GM06990 (cell line): ENCODE data around the gene MAGI1.

Source experiments
- DNase-seq: peaks from one replicate; pipeline ENCODE4 v3.0.0-alpha.2; 2011; ENCODE audit not compliant: insufficient read length; ENCODE audit errors: extremely low read depth
- H3K27me3 ChIP-seq: replicated peaks from 2 replicates; pipeline ENCODE4 v1.6.0; 2011; ENCODE audit warnings: low read length; ENCODE audit not compliant: control insufficient read depth, insufficient read depth
- H3K36me3 ChIP-seq: 2 replicates; pipeline ENCODE4 v1.5.1; 2011; ENCODE audit warnings: low read length; ENCODE audit not compliant: control insufficient read depth, insufficient read depth
- H3K4me3 ChIP-seq: replicated peaks from 2 replicates; pipeline ENCODE4 v1.5.1; 2011; ENCODE audit warnings: low read depth, mild to moderate bottlenecking, control low read depth, low read length
- TF ChIP-seq, protein P1 (sequence below): IDR thresholded peaks from 2 replicates; pipeline ENCODE4 v1.5.1; 2011; ENCODE audit warnings: low read length, control low read depth, mild to moderate bottlenecking, inconsistent platforms; ENCODE audit not compliant: insufficient read depth, poor library complexity, severe bottlenecking

Gene MAGI1

DNA sequence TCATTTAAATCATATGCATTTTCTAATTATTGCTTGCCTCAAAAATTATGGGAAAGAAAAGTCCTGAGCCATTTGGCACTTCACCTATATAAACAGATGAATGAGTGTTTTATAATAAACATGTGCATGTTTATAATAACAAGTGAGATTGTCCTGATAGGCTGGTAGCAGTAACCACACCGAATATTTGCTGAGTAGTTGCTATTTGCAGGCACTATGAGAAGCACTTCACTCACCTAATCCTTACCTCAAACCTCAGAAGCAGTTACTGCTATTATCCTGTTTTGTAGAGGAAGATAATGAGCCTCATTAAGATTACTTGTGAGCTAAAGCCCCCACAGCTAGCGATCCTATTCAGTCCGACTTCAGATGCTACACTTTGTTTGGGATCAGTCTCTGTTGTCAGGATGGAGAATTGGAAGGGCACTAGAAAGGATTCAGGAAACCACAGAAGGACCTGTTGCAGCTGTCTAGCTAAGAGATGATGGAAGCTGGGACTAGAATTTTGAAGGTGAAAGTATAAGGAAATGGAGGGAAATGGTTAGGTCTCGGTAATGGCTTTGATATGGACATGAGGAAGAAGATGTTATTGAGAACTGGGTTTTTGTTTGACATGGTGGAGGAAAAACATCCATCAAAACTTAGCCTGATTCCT, 28.4 kb upstream of the MAGI1 start:
- Histone ChIP-seq H3K36me3 (no peaks in the 10 kb centered on the region), H3K27me3 (no peaks in the 10 kb centered on the region), H3K4me3 (no peak overlapping the region)
- no peak for DNase-seq
- TF ChIP-seq, protein P1, sequence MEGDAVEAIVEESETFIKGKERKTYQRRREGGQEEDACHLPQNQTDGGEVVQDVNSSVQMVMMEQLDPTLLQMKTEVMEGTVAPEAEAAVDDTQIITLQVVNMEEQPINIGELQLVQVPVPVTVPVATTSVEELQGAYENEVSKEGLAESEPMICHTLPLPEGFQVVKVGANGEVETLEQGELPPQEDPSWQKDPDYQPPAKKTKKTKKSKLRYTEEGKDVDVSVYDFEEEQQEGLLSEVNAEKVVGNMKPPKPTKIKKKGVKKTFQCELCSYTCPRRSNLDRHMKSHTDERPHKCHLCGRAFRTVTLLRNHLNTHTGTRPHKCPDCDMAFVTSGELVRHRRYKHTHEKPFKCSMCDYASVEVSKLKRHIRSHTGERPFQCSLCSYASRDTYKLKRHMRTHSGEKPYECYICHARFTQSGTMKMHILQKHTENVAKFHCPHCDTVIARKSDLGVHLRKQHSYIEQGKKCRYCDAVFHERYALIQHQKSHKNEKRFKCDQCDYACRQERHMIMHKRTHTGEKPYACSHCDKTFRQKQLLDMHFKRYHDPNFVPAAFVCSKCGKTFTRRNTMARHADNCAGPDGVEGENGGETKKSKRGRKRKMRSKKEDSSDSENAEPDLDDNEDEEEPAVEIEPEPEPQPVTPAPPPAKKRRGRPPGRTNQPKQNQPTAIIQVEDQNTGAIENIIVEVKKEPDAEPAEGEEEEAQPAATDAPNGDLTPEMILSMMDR = no peak

GRCh38 chr3:66055289-66055688, 16.6 kb upstream of the MAGI1 start:
- DNase-seq = no peak
- no peaks in the 10 kb centered on the region for H3K27me3 ChIP-seq
- TF ChIP-seq, protein P1 = no peak
- H3K4me3 ChIP-seq = no peak overlapping the region
- no peaks in the 10 kb centered on the region for H3K36me3 ChIP-seq

- Histone ChIP-seq H3K36me3 (no peaks in the 10 kb centered on the region), H3K27me3 (no peaks in the 10 kb centered on the region), H3K4me3 (no peak overlapping the region)
- TF ChIP-seq, protein P1 = no peak
- DNase-seq = no peak
Observed at GRCh38 chr3:66053550-66054094, 14.9 kb upstream of the MAGI1 start.

GRCh38 chr3:66052721-66053549, 14.2 kb upstream of the MAGI1 start:
- TF ChIP-seq, protein P1 = no peak
- Histone ChIP-seq H3K27me3 (no peaks in the 10 kb centered on the region), H3K36me3 (no peaks in the 10 kb centered on the region), H3K4me3 (no peak overlapping the region)
- no peak for DNase-seq

DNA sequence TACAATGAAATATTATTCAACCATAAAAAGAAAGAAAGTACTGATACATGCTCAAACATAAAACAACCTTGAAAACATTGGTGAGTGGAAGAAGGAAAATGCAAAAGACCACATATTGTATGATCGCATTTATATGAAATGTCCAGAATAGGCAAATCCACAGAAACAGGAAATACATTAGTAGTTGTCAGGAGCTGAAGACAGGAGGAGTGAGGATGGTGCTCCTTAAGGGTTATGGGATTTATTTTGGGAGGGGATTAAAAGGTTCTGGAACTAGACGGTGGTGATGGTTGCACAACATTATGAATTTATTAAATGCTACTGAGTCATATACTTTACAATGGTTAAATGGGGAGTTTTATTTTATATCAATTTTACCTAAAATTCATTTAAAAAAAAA, 12.1 kb upstream of the MAGI1 start:
- TF ChIP-seq, protein P1 = no peak
- DNase-seq = no peak
- Histone ChIP-seq H3K4me3 (no peak overlapping the region), H3K36me3 (no peaks in the 10 kb centered on the region), H3K27me3 (no peaks in the 10 kb centered on the region)
